Osteocyte (in vitro differentiated cells): ENCODE data around the gene SMIM38. TPM values are rescaled to one million over a fixed set of nuclear protein-coding genes. Genes with fewer than 3 reads are reported as not detected.
"Not testable (repeated sequence)": the region's sequence is repeated elsewhere in the genome, so short reads cannot be mapped to it uniquely, and the experiment has no call there.

Experiments
- DNase-seq: peaks from one replicate; pipeline ENCODE4 v3.0.0; 2021; ENCODE audit warnings: mixed read lengths; ENCODE audit not compliant: unreplicated experiment; ENCODE audit errors: extremely low spot score
- H3K27ac Mint-ChIP-seq: one replicate; pipeline ENCODE4 v1.8.0; 2021; ENCODE audit warnings: mild to moderate bottlenecking, mixed read lengths; ENCODE audit not compliant: unreplicated experiment
- H3K27me3 Mint-ChIP-seq: one replicate; pipeline ENCODE4 v1.8.0; 2021; ENCODE audit warnings: mixed read lengths; ENCODE audit not compliant: unreplicated experiment
- H3K36me3 Mint-ChIP-seq: one replicate; pipeline ENCODE4 v1.8.0; 2021; ENCODE audit warnings: mixed read lengths; ENCODE audit not compliant: unreplicated experiment
- H3K4me1 Mint-ChIP-seq: one replicate; pipeline ENCODE4 v1.8.0; 2021; ENCODE audit warnings: mixed read lengths; ENCODE audit not compliant: unreplicated experiment
- H3K4me3 Mint-ChIP-seq: one replicate; pipeline ENCODE4 v1.8.0; 2021; ENCODE audit warnings: mild to moderate bottlenecking, moderate library complexity, mixed read lengths; ENCODE audit not compliant: unreplicated experiment
- H3K9me3 Mint-ChIP-seq: one replicate; pipeline ENCODE4 v1.8.0; 2021; ENCODE audit warnings: mixed read lengths; ENCODE audit not compliant: unreplicated experiment
- CTCF ChIP-seq: fragments of 200-600 bp; sonication (generic); IDR thresholded peaks from 2 replicates; pipeline ENCODE4 v1.5.0; 2021; ENCODE audit warnings: antibody characterized with exemption, mild to moderate bottlenecking, moderate library complexity
- total RNA-seq: library from RNA; stranded (reverse); gene quantifications from 2 replicates; pipeline ENCODE4 v1.2.1, GENCODE V29; 2021

Gene SMIM38
- total RNA-seq, 1 donor from 2014 or later, result 1.0 TPM

GRCh38 chr11:69132301-69132670 is 23.4 kb upstream of the SMIM38 start:
- peaks cover 11% of the 10 kb centered on the region for H3K9me3 Mint-ChIP-seq
- no peaks in the 10 kb centered on the region for H3K27me3 Mint-ChIP-seq
- DNase-seq, result no peak
- no peak overlapping the region for H3K4me3 Mint-ChIP-seq
- no peak overlapping the region for H3K27ac Mint-ChIP-seq
- peaks cover 6% of the 10 kb centered on the region for H3K36me3 Mint-ChIP-seq
- no peak for TF ChIP-seq CTCF
- peaks cover 11% of the 10 kb centered on the region for H3K4me1 Mint-ChIP-seq

GRCh38 chr11:69133251-69133650 is 22.5 kb upstream of the SMIM38 start:
- H3K4me3 Mint-ChIP-seq, result no peak overlapping the region

GRCh38 chr11:69134182-69134581 is 21.6 kb upstream of the SMIM38 start:
- not testable (repeated sequence) for H3K27me3 Mint-ChIP-seq, H3K27ac Mint-ChIP-seq, H3K36me3 Mint-ChIP-seq, H3K9me3 Mint-ChIP-seq, DNase-seq, H3K4me3 Mint-ChIP-seq
- peaks cover 18% of the 10 kb centered on the region for H3K4me1 Mint-ChIP-seq

More at GRCh38 chr11:69133251-69133650, 22.5 kb upstream of the SMIM38 start:
- no peak overlapping the region for H3K27ac Mint-ChIP-seq
- peaks cover 6% of the 10 kb centered on the region for H3K36me3 Mint-ChIP-seq
- no peak for DNase-seq
- H3K9me3 Mint-ChIP-seq, result peaks cover 7% of the 10 kb centered on the region
- H3K27me3 Mint-ChIP-seq, result no peaks in the 10 kb centered on the region
- H3K4me1 Mint-ChIP-seq, result peaks cover 15% of the 10 kb centered on the region
- no peak for TF ChIP-seq CTCF

- Mint-ChIP-seq H3K9me3 (peaks cover 6% of the 10 kb centered on the region), H3K36me3 (peaks cover 6% of the 10 kb centered on the region), H3K27me3 (no peaks in the 10 kb centered on the region), H3K4me1 (peaks cover 18% of the 10 kb centered on the region), H3K27ac (no peak overlapping the region), H3K4me3 (no peak overlapping the region)
- DNase-seq, result no peak
- TF ChIP-seq CTCF, result no peak
Observed at GRCh38 chr11:69134957-69135356, 20.8 kb upstream of the SMIM38 start.

- TF ChIP-seq CTCF, result no peak
- H3K4me3 Mint-ChIP-seq, result no peak overlapping the region
- H3K4me1 Mint-ChIP-seq, result peaks cover 16% of the 10 kb centered on the region
- H3K36me3 Mint-ChIP-seq, result peaks cover 6% of the 10 kb centered on the region
- no peak overlapping the region for H3K27ac Mint-ChIP-seq
- DNase-seq, result no peak
- no peaks in the 10 kb centered on the region for H3K27me3 Mint-ChIP-seq
- H3K9me3 Mint-ChIP-seq, result peaks cover 6% of the 10 kb centered on the region
Observed at GRCh38 chr11:69135420-69136363, 20.0 kb upstream of the SMIM38 start.
